ENCODE measurements around the gene AGAP1.

AGAP1 gene

DNA sequence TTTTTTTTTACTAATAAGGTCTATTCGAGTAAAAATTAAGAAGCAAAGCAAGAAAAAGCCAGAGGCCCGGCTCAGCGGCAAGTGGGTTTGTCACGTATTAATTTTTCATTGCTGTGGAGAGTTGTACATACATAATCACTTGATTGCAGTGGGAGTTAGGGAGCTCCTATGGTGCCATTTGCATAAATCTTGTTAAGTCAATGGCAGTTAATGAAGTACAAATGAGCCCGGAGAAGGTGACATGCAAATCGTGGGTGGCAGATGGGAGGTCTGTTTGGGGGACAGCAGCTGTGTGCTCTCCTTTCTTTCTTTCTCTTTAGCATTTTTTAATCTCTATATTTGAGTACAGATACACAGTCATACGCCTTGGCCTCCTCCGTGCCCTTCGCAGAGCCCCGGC, 317.0 kb downstream of the AGAP1 start:
- H3K4me3 ChIP-seq (ENCODE audit: low read depth, low read length), result no peak overlapping the region
- no peak for DNase-seq (ENCODE audit: low read depth)
- TF ChIP-seq, protein P1, sequence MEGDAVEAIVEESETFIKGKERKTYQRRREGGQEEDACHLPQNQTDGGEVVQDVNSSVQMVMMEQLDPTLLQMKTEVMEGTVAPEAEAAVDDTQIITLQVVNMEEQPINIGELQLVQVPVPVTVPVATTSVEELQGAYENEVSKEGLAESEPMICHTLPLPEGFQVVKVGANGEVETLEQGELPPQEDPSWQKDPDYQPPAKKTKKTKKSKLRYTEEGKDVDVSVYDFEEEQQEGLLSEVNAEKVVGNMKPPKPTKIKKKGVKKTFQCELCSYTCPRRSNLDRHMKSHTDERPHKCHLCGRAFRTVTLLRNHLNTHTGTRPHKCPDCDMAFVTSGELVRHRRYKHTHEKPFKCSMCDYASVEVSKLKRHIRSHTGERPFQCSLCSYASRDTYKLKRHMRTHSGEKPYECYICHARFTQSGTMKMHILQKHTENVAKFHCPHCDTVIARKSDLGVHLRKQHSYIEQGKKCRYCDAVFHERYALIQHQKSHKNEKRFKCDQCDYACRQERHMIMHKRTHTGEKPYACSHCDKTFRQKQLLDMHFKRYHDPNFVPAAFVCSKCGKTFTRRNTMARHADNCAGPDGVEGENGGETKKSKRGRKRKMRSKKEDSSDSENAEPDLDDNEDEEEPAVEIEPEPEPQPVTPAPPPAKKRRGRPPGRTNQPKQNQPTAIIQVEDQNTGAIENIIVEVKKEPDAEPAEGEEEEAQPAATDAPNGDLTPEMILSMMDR (IDR thresholded peaks at IDR 0.05; ENCODE audit: control insufficient read depth, extremely low read depth, insufficient read depth), result no peak

DNA sequence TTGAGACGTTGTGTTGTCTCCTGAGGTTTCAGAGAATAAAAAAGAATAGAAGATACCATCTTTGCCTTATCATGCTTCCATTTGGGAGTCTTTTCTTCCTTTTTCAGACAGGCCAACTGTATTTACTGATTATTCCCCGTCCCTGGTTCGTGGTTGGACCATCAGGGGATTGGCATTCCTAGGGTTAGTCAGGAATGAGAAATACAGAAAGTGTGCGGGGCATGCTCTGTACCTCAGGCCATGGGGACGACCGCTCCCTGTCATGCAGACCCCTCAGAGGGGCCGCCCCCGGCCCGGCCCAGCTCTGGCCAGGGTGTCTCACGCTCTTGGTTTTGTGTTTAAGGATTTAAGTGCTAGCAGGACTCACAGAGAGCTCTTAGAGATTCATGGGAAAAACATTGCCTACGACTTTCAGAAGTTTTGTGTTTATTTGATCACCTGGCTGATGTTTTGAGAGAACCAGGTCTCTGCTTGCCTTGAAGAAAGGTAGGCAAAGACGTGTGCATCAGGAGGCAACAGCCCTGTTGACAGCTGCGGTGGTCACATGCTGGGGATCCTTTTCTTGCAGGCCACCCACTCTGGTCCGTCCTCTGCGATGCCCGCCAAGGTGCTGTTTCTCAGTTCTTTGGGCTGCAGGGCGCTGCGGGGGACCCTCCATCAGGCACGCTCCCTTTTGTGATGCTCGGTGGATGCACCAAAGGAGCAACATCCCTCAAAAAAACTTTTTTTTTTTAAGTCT, 317.8 kb downstream of the AGAP1 start:
- no peak overlapping the region for H3K4me3 ChIP-seq (ENCODE audit: low read depth, low read length)
- TF ChIP-seq, protein P1 (IDR thresholded peaks at IDR 0.05; ENCODE audit: control insufficient read depth, extremely low read depth, insufficient read depth), result no peak
- DNase-seq (ENCODE audit: low read depth), result no peak

DNA sequence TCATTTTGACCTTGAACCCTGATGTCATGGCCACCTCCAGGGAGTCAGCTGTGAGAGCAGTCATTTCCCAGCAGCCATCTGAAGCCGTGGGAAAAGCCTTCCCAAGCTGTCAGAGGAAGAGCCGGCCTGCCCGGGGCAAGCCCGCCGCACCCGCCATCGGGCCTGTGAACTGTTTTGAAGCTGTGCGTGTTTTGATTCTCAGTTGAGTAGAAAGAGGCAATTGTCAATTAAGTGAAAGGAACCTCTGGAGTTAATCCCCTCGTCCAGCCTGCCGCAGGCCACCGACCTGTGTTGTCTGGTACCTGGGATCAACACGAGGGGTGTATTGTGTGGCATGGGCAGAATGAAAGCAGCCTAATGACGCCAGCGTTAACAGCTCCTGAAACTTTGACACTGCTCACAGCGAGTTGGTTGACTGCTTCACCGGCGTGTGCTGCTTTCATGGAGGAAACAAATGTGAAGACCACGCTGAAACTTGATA, 318.4 kb downstream of the AGAP1 start:
- no peak for DNase-seq (ENCODE audit: low read depth)
- TF ChIP-seq, protein P1 (IDR thresholded peaks at IDR 0.05; ENCODE audit: control insufficient read depth, extremely low read depth, insufficient read depth), result no peak
- H3K4me3 ChIP-seq (ENCODE audit: low read depth, low read length), result no peak overlapping the region

- no peak overlapping the region for H3K4me3 ChIP-seq (ENCODE audit: low read depth, low read length)
- no peak for DNase-seq (ENCODE audit: low read depth)
- TF ChIP-seq, protein P1 (IDR thresholded peaks at IDR 0.05; ENCODE audit: control insufficient read depth, extremely low read depth, insufficient read depth), result no peak
Measured at GRCh38 chr2:235813398-235813797, 319.6 kb downstream of the AGAP1 start.

DNA sequence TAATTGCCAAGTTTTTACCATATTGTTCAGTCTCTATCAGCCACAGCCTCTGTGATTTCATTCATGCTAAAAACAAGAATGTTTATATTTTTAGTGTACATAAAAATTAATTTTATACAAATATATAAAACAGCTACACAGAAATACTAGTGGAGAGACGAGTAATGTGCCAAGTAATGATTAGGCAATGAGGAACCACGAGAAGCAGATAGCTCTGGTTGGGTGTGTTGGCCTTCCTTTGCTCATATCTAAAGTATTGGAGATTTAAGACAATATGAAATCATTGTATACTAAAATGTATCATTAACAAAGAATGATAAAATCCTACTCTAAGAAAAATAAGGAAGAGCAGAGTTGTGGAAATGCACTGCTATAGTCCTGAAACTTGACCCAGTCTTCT, 326.7 kb downstream of the AGAP1 start:
- DNase-seq (ENCODE audit: low read depth), result no peak
- H3K4me3 ChIP-seq (ENCODE audit: low read depth, low read length), result no peak overlapping the region
- TF ChIP-seq, protein P1 (IDR thresholded peaks at IDR 0.05; ENCODE audit: control insufficient read depth, extremely low read depth, insufficient read depth), result no peak

DNA sequence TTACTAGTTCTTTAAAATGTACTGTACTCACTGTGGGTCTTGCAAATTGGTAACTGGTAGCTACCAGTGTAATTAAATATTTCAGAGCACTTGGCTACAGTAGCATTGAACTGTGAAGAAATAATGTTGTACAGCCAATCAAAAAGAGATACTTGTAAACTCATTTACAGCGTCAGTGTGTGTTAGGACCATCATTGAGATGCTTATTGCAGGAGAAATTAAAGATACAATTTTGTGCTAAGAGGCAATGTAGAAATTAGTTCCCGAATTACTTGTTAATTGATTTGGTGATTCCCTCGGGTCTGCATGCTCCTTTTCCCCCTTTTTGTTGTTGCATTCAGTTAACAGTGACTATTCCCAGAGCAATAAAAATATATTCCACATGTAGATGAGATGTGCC, 330.5 kb downstream of the AGAP1 start:
- no peak for DNase-seq (ENCODE audit: low read depth)
- H3K4me3 ChIP-seq (ENCODE audit: low read depth, low read length), result no peak overlapping the region
- TF ChIP-seq, protein P1 (IDR thresholded peaks at IDR 0.05; ENCODE audit: control insufficient read depth, extremely low read depth, insufficient read depth), result no peak

GRCh38 chr2:235825946-235826345, 332.1 kb downstream of the AGAP1 start:
- DNase-seq (ENCODE audit: low read depth), result no peak
- TF ChIP-seq, protein P1 (IDR thresholded peaks at IDR 0.05; ENCODE audit: control insufficient read depth, extremely low read depth, insufficient read depth), result no peak
- no peak overlapping the region for H3K4me3 ChIP-seq (ENCODE audit: low read depth, low read length)
